C1 segment of cervical spinal cord (tissue), 14 donors: Measurements from ENCODE around the gene SIGLECL1.

Experiments used
- DNase-seq, 14 donors: peaks; one replicate each; lab custom pipeline; 2025; lab: John Stamatoyannopoulos, UW

SIGLECL1 gene

DNA sequence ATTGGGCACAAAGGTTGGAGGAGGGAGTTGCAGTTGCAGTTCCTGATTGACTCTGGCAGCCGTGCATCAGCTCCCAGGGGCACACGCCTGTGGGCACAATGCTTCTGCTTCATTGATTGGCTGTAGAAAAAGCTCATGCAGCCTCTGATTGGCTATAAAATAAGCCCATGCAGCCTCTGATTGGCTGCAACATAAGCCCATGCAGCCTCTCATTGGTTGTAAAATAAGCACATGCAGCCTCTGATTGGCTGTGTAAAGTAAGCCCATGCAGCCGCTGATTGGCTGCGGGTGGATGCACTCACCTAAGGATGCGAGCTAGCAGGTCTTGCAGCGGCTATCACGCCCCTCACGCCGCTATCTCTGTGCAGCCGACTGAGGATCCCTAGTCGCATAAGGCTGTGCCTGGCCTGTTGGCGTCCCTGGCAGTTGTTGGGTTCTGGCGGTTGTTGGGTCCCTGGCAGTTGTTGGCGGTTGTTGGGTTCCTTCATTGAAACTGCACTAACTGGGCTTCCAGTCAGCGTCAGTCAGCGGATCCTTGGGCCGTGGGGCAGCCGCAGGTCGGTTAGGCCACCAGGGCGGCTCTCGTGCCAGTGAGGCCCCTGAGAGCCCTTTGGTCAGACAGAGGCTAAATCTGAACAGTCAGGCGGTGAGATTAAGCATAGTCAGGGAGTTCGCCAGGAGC, at the start of gene SIGLECL1:
TSS of gene SIGLECL1 (plus strand) at position 295 of the 682 bp plus-strand sequence. CDS start 12,993 bp downstream, outside the sequence.
- no peak for DNase-seq

DNA sequence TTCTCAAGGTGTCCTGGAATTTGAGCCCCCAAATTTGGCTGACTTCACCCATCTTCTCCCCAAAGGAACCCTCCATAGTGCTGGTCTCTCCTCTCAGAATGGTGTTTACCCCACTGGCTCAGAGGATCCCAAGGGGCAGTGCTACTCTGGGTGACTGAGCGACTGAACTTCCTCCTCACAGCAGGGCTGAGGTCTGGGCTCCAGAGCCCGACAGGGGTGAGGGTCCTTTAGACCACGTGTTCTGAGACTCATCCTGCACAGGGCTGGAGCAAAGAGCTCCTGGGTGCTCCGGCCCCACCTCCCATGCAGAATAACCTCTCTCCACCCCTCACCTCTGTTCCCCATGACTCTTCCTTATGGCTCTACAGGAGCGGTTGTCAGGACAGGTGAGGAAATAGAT, 49.2 kb upstream of the SIGLECL1 start:
- DNase-seq = no peak

DNA sequence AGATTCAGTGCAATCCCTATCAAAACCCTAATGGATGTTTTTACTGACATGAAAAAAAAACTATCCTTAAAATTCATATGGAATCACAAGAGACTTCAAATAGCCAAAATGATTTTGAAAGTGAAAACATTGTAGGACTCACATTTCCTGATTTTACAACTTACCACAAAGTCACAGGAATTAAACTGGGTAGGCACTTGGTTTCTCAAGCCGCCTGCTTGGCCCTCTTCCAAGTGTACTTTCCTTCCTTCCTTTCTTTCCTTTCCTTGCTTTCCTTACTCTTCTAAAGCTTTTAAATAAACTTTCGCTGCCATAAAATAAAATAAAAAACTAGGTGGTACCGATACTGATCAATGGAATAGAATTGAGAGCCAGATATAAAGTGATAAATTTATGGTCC, 47.0 kb upstream of the SIGLECL1 start:
- DNase-seq = no peak

DNA sequence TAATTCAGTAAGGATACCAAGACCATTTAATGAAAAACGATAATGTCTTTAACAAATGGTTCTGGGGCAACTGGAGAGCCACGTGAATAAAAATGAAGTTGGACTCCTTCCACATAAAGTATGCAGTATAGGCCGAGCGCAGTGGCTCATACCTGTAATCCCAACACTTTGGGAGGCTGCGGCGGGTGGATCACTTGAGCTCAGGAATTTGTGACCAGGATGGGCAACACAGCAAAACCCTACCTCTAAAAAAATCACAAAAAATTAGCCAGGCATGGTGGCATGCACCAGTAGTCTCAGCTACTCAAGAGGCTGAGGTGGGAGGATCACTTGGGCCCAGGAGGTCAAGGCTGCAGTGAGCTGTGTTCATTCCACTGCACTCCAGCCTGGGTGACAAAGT, 46.6 kb upstream of the SIGLECL1 start:
- no peak for DNase-seq

DNA sequence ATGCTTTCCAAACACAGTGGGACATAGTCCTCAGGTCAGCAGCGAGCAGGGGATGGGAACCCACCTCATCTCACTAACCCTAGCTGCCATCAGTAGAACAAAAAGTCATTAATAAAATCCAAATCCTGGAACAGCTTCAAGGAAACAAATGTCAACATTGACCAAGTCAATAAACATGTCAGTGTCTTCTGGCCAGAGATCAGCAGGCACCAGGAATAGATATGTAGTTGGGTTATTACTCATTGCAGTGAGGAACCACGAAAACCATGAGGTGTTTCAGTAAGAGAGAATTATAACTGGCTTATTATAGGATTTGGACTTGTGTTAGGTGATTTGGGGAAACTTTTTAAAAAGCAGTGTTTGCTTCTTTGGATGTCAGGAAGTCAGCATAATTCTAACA, 43.1 kb upstream of the SIGLECL1 start:
- DNase-seq = no peak

DNA sequence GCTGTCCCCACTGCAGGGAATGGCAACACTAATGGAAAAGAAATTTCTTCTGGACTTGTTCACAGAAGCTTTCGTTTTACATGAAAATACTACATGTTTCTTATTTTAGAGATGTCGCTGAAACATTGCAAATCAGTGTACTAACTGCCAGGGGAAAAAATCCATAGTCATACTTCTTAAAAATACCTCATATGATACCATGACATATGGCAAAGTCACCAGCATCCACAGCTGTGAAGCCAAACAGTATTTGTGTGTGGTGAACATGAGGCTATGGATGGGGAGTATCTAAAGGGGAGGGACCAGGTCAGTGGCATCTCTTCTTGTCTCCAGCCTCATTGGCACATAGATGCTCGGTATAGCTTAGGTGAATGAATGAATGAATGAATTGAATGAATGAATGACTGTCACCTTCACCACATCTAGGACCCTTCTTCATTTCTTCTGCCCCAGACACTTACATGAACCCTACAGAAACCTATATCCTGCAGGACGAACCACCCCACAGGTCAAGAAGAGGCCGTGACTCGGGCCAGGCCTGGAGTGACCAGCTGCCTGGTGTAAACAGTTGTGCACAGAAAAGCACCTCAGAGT, 40.6 kb upstream of the SIGLECL1 start:
- DNase-seq = no peak

DNA sequence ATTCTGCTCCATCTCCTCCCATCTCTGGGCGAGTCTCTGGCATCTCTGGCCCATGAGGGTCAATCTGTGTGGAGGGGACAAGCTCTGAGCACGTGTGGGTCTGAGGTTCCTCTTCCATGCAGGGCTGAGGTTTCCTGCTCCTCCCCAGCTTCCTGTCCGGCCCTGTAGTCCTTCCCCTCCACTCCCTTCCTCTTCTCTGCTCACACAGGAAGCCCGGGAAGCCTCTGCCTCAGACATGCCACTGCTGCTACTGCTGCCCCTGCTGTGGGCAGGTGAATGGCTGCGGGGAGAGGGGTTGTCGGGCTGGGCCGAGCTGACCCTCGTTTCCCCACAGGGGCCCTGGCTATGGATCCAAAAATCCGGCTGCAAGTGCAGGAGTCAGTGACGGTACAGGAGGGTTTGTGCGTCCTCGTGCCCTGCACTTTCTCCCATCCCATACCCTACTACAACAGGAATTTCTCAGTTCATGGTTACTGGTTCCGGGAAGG, 40.0 kb upstream of the SIGLECL1 start:
- DNase-seq = peak in 5 of 14 donors; percentile 10 to 29 (median 12)

DNA sequence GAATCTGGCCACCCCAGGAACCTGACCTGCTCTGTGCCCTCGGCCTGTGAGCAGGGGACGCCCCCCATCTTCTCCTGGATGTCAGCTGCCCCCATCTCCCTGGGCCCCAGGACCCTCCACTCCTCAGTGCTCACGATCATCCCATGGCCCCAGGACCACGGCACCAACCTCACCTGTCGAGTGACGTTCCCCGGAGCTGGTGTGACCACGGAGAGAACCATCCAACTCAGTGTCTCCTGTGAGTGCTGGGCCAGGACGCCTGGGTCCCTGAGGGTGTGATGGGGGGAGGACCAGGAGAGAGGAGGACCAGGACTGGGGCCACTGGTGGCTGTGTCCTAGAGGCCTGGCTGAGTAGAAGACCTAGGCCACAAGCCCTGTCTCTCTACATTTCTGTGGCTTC, 39.0 kb upstream of the SIGLECL1 start:
- DNase-seq = no peak

DNA sequence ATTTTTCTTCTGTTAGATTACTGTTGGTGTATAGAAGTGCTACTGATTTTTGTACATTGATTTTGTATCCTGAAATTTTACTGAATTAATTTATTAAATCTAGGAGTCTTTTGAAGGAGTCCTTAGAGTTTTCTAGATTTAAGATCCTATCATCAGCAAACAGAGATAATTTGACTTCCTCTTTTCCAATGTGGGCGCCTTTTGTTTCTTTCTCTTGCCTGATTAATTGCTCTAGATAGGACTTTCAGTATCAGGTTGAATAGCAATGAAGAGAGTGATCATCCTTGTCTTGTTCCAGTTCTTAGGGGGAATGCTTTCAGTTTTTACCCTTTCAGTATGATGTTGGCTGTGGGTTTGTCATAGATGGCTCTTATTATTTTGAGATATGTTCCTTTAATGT, 31.6 kb upstream of the SIGLECL1 start:
- no peak for DNase-seq

DNA sequence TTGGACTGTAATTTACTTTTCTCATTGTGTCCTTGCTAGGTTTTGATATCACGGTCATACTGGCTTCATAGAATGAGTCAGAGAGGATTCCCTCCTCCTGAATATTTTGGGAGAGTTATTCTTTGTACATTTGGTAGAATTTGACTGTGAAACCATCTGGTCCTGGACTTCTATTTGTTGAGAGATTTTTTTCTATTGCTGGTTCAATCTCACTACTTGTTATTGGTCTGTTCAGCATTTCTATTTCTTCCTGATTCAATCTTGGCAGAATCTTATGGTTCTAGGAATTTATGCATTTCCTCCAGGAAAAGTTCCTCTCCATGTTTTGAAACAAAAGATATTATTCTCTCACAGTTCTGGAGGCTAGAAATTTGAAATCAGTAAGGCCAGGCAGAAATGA, 30.9 kb upstream of the SIGLECL1 start:
- DNase-seq = no peak

DNA sequence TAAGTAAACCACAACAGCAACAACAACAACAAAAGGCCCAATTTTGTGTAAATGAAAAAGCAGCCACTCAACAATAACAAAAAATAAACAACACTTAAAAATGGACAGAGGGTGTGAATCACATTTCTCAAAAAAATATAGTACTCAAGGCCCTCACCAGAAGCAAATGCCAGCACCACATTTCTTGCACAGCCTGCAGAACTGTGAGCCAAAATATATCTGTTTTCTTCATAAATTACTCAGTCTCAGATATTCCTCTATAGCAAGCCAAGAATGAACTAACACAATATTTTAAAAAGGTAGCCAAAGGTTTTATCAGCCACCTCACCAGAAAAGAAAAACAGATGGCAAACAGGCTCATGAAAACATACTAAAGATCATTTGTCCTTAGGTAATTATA, 29.9 kb upstream of the SIGLECL1 start:
- no peak for DNase-seq

DNA sequence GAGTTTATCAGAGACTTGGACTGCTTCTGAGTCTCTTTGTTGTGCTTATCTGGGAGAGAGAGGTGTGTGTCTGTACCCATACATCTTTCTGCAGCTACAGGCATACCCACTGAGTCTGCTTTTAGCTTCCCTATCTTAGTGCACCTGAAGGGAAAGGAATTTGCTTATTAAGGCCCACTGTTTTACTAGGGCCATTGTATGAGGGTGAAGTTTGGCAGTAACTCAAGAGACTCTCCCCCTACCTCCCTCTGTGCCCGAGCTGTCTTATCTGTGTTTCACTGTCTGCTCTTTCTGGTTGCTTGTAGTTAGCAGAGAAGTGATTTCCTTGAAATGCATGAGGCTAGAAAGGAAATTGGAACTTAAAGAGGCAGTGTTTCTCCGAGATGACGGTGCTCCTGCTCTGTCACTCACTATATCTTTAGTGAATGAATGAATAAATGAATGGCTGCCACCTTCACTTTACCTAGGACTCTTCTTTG, 26.7 kb upstream of the SIGLECL1 start:
- no peak for DNase-seq

DNA sequence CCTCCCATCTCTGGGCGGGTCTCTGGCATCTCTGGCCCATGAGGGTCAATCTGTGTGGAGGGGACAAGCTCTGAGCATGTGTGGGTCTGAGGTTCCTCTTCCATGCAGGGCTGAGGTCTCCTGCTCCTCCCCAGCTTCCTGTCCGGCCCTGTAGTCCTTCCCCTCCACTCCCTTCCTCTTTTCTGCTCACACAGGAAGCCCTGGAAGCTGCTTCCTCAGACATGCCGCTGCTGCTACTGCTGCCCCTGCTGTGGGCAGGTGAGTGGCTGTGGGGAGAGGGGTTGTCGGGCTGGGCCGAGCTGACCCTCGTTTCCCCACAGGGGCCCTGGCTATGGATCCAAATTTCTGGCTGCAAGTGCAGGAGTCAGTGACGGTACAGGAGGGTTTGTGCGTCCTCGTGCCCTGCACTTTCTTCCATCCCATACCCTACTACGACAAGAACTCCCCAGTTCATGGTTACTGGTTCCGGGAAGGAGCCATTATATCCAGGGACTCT, 25.9 kb upstream of the SIGLECL1 start, which contains the start of gene CD33:
TSS of gene CD33 (plus strand) at position 183 of the 496 bp plus-strand sequence. CDS start at position 222, 39 bp downstream.
- DNase-seq = peak in 6 of 14 donors; percentile 0 to 24 (median 7)

DNA sequence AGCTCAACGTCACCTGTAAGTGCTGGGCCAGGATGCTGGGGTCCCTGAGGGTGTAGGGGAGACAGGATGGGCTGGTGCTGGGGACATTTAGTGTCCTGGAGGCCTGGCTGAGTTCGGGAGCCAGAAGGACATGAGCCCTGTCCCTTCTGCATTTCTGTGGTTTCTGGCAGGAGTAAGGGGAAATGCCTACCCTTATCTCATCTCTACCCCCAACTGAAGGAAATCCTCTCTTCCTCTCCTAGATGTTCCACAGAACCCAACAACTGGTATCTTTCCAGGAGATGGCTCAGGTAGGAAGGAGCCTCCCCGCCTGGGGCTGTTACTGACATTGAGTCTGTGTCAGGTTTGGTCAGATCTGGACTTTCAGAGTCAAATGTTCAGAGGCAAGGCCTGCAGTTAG, 24.8 kb upstream of the SIGLECL1 start:
- no peak for DNase-seq

DNA sequence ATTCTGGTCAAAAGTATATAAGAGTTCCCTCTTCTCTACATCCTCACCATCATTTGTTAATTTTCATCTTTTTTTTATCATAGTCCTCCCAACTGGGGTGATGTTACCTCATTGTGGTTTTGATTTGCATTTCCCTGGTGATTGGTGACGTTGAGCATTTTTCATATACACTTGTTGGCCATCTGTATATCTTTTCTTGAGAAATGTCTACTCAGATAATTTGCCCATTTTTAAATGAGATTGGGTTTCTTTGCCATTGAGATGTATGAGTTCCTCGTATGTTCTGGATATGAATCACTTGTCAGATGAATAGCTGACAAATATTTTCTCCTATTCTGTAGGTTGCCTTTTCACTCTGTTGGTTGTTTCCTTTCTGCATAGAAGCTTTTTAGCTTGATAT, 23.6 kb upstream of the SIGLECL1 start:
- DNase-seq = no peak

DNA sequence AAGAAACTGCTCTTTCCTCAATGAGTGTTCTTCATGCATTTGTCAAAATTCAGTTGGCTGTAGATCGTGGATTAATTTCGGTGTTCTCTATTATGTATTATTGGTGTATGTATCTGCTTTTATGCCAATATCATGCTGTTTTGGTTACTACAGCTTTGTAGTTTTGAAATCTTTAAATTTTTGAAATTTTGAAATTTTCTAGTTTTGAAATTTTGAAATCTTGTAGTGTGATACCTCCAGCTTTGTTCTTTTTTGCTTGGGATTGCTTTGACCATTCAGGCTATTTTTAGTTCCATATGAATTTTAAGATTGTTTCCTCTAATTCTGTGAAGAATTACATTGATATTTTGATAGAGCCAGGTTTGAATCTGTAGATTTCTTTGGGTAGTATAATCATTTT, 22.9 kb upstream of the SIGLECL1 start:
- no peak for DNase-seq

DNA sequence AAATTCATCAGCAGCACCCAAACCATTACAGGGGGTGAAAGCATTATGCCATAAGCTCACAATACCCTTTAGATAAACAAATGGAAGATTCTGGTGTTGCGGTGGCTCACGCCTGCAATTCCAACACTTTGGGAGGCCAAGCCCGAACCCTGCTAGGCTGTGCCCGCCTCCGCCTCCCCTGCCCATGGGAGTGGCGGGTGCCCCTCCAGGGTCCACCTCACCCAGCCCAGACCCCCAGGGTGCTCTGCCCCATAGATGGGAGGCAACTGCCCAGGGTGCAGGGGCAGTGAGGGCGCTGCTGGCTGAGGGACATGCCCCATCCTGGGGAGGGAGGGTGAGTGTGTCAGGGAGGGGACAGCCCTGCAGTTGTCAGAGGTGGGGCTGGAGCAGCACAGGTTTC, 10.0 kb upstream of the SIGLECL1 start:
- no peak for DNase-seq

DNA sequence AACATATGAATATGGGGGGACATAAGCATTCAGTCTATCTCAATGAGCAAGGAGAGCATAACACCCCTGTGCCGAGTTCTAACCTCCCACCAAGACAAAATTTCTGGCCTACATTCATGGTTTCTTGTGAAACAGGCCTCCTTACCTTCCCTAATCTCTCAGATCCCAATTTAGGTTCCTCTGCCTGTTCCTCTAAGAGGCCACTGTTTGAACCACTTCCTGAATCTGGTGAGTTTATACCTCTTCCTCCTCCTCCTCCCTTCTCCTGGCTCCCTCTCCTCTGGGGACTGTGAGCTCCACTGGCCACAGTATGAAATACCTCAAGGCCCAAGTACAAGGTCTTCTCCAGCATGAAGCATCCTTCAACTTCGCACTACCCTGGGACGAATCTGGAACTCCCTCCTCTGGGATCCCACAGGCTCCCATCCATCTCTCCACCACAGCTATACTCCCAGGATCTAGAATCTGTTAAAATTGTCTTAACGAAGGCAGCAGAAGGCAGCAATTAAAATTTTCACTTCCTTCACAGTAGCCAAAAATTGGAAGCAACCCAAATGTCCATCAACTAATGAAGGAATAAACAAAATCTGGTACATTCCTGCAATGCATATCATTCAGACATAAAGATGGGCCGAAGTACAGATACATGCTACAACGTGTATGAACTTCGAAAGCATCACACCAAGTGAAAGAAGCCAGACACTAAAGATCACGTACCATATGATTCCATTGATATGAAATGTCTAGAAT, 7.8 kb upstream of the SIGLECL1 start:
- DNase-seq = no peak

DNA sequence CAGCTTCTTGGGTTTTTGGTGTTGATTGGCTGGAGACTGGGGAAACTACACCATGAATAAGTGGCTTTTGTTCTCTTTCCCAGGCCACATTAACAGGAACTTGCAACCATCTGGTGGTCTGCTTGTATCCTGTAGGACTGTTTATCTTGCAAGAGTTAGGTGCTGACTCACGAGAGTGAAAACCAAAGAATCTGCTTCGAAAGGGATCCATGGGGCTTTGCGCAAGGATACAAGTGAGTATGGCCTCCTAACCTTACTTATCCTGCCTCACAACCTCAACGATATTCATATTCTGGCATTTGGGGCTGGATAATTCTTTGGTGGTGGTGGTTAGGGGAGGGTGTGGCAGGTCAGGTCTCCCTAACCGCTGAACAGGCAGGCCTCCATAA, 4.7 kb upstream of the SIGLECL1 start:
- DNase-seq = no peak

DNA sequence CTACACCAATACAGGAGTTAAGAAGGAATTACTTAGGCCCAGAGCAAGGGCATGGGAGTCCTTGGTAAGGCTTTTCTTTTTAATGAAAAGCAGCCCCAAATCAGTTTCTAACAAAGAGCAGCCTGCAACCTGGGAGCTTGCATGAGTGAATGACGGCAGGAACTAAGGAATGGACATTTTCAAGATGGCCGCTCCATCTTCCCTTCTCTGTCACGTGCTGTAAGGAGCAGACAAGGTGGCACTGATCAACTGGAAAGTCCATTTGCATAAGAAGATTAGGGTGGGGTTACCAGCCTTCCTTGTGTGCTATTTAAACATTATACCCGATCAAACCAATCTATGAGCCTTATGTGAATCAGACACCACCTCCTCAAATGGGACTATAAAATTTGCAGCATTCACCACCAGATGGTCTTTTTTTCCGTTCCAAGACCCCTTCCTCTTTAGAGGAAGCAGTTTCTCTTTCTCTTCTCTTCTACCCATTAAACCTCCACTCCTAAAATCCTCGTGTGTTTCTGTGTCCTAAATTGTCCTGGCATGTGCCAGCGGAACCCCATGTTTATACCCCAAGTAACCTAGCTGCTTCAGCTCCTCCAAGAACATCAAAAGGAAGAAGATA, 2.8 kb upstream of the SIGLECL1 start:
- no peak for DNase-seq

DNA sequence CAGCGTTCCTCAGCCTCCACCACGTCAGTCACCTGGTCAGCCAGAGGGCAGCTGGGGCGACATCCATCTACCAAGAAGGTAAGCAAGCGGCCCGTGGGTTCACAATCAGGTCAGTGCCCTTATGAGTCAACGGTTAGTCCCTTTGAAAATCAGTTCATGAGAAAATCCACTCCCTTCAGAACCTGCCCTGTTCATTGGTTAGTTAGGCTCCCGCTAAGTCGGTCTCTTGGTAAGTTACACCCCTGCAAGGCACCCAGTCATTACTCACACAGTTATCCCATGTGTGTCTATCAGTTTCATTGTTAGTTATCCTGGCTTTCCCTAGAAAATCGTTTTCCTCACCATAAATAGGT, 564 bp downstream of the SIGLECL1 start:
- DNase-seq = no peak
